ENCODE results near the gene SOX11. TPM values are rescaled to one million over a fixed set of nuclear protein-coding genes. Genes with fewer than 3 reads are reported as not detected.
"Not testable (repeated sequence)": the region's sequence is repeated elsewhere in the genome, so short reads cannot be mapped to it uniquely, and the experiment has no call there.

SOX11 gene
- total RNA-seq, result not detected

GRCh38 chr2:5691985-5692529 is at the start of gene SOX11:
Gene SOX11 (plus strand): TSS chr2:5692384. CDS start chr2:5692722, 338 bp downstream.
- DNase-seq (ENCODE audit: low read depth in 2 of 3, low spot score in 2 of 3), result peak in 2 of 3 donors; percentile 53 to 58

- DNase-seq (ENCODE audit: low read depth in 2 of 3, low spot score in 2 of 3), result not testable (repeated sequence)
Measured at GRCh38 chr2:5652734-5653133, 39.5 kb upstream of the SOX11 start.

GRCh38 chr2:5653756-5654155 is 38.4 kb upstream of the SOX11 start:
- DNase-seq (ENCODE audit: low read depth in 2 of 3, low spot score in 2 of 3), result not testable (repeated sequence)

GRCh38 chr2:5657231-5657630 is 35.0 kb upstream of the SOX11 start:
- DNase-seq (ENCODE audit: low read depth in 2 of 3, low spot score in 2 of 3), result no peak

GRCh38 chr2:5660591-5660990 is 31.6 kb upstream of the SOX11 start:
- no peak for DNase-seq (ENCODE audit: low read depth in 2 of 3, low spot score in 2 of 3)

- DNase-seq (ENCODE audit: low read depth in 2 of 3, low spot score in 2 of 3), result no peak
Measured at GRCh38 chr2:5661362-5661761, 30.8 kb upstream of the SOX11 start.

GRCh38 chr2:5664278-5664681 is 27.9 kb upstream of the SOX11 start:
- DNase-seq (ENCODE audit: low read depth in 2 of 3, low spot score in 2 of 3), result no peak

- DNase-seq (ENCODE audit: low read depth in 2 of 3, low spot score in 2 of 3), result no peak
Measured at GRCh38 chr2:5665066-5665465, 27.1 kb upstream of the SOX11 start.

- no peak for DNase-seq (ENCODE audit: low read depth in 2 of 3, low spot score in 2 of 3)
Measured at GRCh38 chr2:5666798-5667197, 25.4 kb upstream of the SOX11 start.

- DNase-seq (ENCODE audit: low read depth in 2 of 3, low spot score in 2 of 3), result not testable (repeated sequence)
Measured at GRCh38 chr2:5667655-5668054, 24.5 kb upstream of the SOX11 start.

- DNase-seq (ENCODE audit: low read depth in 2 of 3, low spot score in 2 of 3), result no peak
Measured at GRCh38 chr2:5668682-5669250, 23.4 kb upstream of the SOX11 start.

- no peak for DNase-seq (ENCODE audit: low read depth in 2 of 3, low spot score in 2 of 3)
Measured at GRCh38 chr2:5672749-5673144, 19.4 kb upstream of the SOX11 start.

- DNase-seq (ENCODE audit: low read depth in 2 of 3, low spot score in 2 of 3), result no peak
Measured at GRCh38 chr2:5673145-5674025, 18.8 kb upstream of the SOX11 start.

- DNase-seq (ENCODE audit: low read depth in 2 of 3, low spot score in 2 of 3), result no peak
Measured at GRCh38 chr2:5674026-5674340, 18.2 kb upstream of the SOX11 start.

- DNase-seq (ENCODE audit: low read depth in 2 of 3, low spot score in 2 of 3), result no peak
Measured at GRCh38 chr2:5677133-5677532, 15.1 kb upstream of the SOX11 start.

GRCh38 chr2:5683471-5683870 is 8.7 kb upstream of the SOX11 start:
- DNase-seq (ENCODE audit: low read depth in 2 of 3, low spot score in 2 of 3), result no peak

- no peak for DNase-seq (ENCODE audit: low read depth in 2 of 3, low spot score in 2 of 3)
Measured at GRCh38 chr2:5685225-5685624, 7.0 kb upstream of the SOX11 start.

- no peak for DNase-seq (ENCODE audit: low read depth in 2 of 3, low spot score in 2 of 3)
Measured at GRCh38 chr2:5686068-5686467, 6.1 kb upstream of the SOX11 start.

GRCh38 chr2:5686536-5686935 is 5.6 kb upstream of the SOX11 start:
- no peak for DNase-seq (ENCODE audit: low read depth in 2 of 3, low spot score in 2 of 3)

- no peak for DNase-seq (ENCODE audit: low read depth in 2 of 3, low spot score in 2 of 3)
Measured at GRCh38 chr2:5689750-5690149, 2.4 kb upstream of the SOX11 start.

GRCh38 chr2:5690286-5690685 is 1.9 kb upstream of the SOX11 start:
- DNase-seq (ENCODE audit: low read depth in 2 of 3, low spot score in 2 of 3), result no peak

- no peak for DNase-seq (ENCODE audit: low read depth in 2 of 3, low spot score in 2 of 3)
Measured at GRCh38 chr2:5690718-5691220, 1.4 kb upstream of the SOX11 start.
